Ascending aorta (tissue), 2 donors: ENCODE data around the gene KRT27. TPM values are rescaled to one million over a fixed set of nuclear protein-coding genes. Genes with fewer than 3 reads are reported as not detected.

Source experiments
- DNase-seq, 2 donors: peaks; one replicate each; pipeline ENCODE4 v3.0.0-alpha.2; 2019; ENCODE audit warnings: low spot score in 2 of 2
- H3K27ac ChIP-seq, 2 donors: fragments of 200-600 bp; sonication (generic); one replicate each; pipeline ENCODE4 v1.5.1; 2016 to 2017; ENCODE audit warnings: mild to moderate bottlenecking in 1 of 2
- H3K27me3 ChIP-seq: fragments of 200-600 bp; sonication (generic); one replicate; pipeline ENCODE4 v1.5.1; 2017
- H3K36me3 ChIP-seq, 2 donors: fragments of 200-600 bp; sonication (generic); one replicate each; pipeline ENCODE4 v1.5.1; 2016
- H3K4me1 ChIP-seq, 2 donors: fragments of 200-600 bp; sonication (generic); one replicate each; pipeline ENCODE4 v1.5.1; 2016 to 2017; ENCODE audit warnings: mild to moderate bottlenecking in 1 of 2
- H3K4me3 ChIP-seq, 2 donors: fragments of 200-600 bp; sonication (generic); one replicate each; pipeline ENCODE4 v1.5.1; 2016 to 2017; ENCODE audit warnings: mild to moderate bottlenecking in 1 of 2
- H3K9me3 ChIP-seq, 2 donors: fragments of 200-600 bp; sonication (generic); one replicate each; pipeline ENCODE4 v1.5.1; 2016
- intact Hi-C: fragments of 100-400 bp; cut with DNase I; formaldehyde crosslinking; loops from one replicate; pipeline ENCODE4 v1.15.1; 2023
- total RNA-seq: library from RNA; depleted of rRNA; stranded (reverse); fragments of >200 nt; gene quantifications from one replicate; pipeline ENCODE4 v1.1.0, GENCODE V29; 2016
- TF ChIP-seq, protein P1 (sequence below), 3 experiments: fragments of 200-600 bp in 2 of 3; fragments of 450-650 bp in 1 of 3; sonication (generic) in 2 of 3; IDR thresholded peaks; one replicate each; pipeline ENCODE4 v1.5.1; 2016 to 2019; ENCODE audit warnings: antibody characterized with exemption in 3 of 3, mild to moderate bottlenecking in 1 of 3, moderate library complexity in 1 of 3

Gene KRT27
- total RNA-seq, 1 donor from 2014 or later = not detected

DNA sequence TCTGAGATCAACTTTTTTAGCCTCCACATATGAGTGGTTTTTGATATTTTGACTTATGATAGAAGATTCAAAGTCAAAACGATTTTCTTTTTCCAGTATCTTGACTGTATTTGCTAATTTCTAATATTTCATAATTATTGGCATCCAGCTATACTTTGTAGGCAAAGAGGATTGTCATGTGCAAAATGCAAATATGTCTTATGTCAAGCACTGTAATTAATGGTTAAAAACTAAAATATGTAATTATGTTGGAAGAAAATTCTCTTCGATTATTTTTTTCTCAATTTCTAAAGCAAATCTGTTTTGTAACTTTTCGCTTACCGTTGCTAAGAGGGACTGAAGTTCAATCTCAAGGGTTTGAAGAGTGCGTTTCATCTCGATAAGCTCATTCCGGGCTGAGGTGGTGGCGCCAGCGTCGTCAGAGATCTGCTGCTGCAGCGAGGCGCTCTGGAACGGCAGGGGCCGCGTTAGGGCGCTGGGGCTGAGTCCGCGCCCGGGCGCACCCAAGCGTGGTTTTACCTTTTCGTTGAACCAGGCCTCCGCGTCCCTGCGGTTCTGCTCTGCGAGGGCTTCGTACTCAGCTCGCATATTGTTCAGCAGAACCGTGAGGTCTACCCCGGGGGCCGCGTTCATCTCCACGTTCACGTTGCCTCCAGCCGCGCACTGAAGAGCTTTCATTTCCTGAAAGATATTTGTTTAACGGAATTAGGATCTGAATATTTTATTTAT lies 3.0 kb downstream of the KRT27 start:
- no peak for DNase-seq
- H3K9me3 ChIP-seq = no peaks in the 10 kb centered on the region
- intact Hi-C loops = no loop called here
- no peaks in the 10 kb centered on the region for H3K36me3 ChIP-seq
- no peak overlapping the region for H3K27ac ChIP-seq
- no peak overlapping the region for H3K4me3 ChIP-seq
- TF ChIP-seq, protein P1, sequence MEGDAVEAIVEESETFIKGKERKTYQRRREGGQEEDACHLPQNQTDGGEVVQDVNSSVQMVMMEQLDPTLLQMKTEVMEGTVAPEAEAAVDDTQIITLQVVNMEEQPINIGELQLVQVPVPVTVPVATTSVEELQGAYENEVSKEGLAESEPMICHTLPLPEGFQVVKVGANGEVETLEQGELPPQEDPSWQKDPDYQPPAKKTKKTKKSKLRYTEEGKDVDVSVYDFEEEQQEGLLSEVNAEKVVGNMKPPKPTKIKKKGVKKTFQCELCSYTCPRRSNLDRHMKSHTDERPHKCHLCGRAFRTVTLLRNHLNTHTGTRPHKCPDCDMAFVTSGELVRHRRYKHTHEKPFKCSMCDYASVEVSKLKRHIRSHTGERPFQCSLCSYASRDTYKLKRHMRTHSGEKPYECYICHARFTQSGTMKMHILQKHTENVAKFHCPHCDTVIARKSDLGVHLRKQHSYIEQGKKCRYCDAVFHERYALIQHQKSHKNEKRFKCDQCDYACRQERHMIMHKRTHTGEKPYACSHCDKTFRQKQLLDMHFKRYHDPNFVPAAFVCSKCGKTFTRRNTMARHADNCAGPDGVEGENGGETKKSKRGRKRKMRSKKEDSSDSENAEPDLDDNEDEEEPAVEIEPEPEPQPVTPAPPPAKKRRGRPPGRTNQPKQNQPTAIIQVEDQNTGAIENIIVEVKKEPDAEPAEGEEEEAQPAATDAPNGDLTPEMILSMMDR (IDR thresholded peaks at IDR 0.05) = no peak
- H3K4me1 ChIP-seq = no peaks in the 10 kb centered on the region
- no peaks in the 10 kb centered on the region for H3K27me3 ChIP-seq

DNA sequence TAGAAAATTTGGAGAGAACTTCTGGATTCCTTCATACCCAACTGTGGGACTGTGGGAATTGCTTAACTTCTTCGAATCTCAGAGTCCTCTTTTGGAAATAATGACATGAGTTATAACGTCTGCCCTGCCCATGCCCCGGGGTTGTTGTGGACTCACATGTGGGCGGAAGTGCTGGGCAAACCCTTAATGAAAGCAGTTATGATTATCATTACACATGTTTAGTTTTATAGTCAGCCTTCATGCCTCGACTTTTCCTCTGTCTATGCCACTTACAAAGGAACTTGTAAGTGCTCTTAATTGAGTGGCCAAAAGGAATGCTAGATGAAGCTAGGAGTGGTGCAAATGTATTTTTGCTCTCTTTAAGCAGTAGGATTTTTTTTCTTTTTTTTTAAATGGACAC lies 3.9 kb downstream of the KRT27 start:
- TF ChIP-seq, protein P1 (IDR thresholded peaks at IDR 0.05) = no peak
- Histone ChIP-seq H3K4me1 (no peaks in the 10 kb centered on the region), H3K27ac (no peak overlapping the region), H3K9me3 (no peaks in the 10 kb centered on the region), H3K27me3 (no peaks in the 10 kb centered on the region), H3K36me3 (no peaks in the 10 kb centered on the region), H3K4me3 (no peak overlapping the region)
- DNase-seq = no peak
- intact Hi-C loops = no loop called here

DNA sequence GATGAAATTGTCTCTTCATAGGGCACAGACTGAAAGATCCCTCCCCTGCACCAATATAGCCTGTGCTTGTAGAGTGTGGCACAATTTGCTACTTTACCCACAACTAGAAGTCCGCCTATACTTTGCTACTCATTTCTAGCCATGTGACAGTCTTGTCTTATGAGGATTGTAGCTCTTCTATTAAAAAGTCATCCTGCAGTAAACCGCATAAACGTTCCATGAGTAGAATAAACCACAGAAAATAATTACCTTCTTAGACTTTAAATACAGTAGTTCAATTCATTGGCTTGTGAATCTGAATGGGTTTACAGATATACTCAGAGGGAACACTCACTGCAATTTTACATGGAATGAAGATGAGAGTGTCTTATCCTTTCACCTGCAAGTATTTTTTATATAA lies 4.4 kb downstream of the KRT27 start:
- Histone ChIP-seq H3K9me3 (no peaks in the 10 kb centered on the region), H3K4me3 (no peak overlapping the region), H3K27me3 (no peaks in the 10 kb centered on the region), H3K36me3 (no peaks in the 10 kb centered on the region), H3K4me1 (no peaks in the 10 kb centered on the region), H3K27ac (no peak overlapping the region)
- intact Hi-C loops = no loop called here
- no peak for DNase-seq
- TF ChIP-seq, protein P1 (IDR thresholded peaks at IDR 0.05) = no peak

DNA sequence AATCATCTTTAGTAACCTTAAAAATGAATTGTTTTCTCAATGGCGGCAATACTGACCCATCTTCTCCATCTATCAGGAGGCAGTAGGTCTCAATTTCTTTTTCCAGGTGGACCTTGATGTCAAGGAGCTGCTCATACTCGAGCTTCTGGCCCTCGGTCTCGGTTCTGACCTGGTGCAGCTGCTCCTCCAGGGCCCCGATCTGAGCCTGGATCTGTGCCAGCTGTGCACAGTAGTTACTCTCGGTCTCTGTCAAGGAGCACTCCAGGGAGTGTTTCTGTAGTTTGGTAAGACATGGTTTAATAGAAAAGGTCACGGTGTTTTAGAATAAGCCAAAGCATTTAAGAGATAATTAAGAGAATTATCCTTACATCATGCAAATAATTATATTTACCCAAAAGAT lies 4.9 kb downstream of the KRT27 start:
- Histone ChIP-seq H3K4me1 (no peaks in the 10 kb centered on the region), H3K36me3 (no peaks in the 10 kb centered on the region), H3K9me3 (no peaks in the 10 kb centered on the region), H3K27ac (no peak overlapping the region), H3K27me3 (no peaks in the 10 kb centered on the region), H3K4me3 (no peak overlapping the region)
- TF ChIP-seq, protein P1 (IDR thresholded peaks at IDR 0.05) = no peak
- DNase-seq = no peak
- intact Hi-C loops = no loop called here

DNA sequence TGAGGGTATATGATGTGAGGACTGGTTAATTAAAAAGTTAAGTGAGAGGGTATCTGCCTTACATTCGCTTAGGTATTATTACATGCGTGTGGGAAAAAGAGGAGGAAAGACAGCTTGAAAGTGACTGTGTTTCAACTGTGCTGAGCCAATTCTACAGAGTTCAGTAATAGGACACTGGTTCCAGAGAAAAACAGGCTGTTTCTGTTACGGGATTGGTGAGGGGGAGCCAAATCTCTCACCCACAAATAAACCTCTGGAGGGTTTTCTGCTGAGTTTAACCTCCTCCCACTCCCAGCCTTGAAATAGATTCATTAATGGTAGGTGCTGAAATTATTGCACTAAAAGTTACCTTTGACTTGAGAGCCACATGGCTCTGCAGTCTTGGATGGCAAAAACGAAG lies 6.4 kb downstream of the KRT27 start:
- Histone ChIP-seq H3K36me3 (no peaks in the 10 kb centered on the region), H3K9me3 (no peaks in the 10 kb centered on the region), H3K27me3 (no peaks in the 10 kb centered on the region), H3K27ac (no peak overlapping the region), H3K4me1 (no peaks in the 10 kb centered on the region), H3K4me3 (no peak overlapping the region)
- intact Hi-C loops = no loop called here
- no peak for DNase-seq
- TF ChIP-seq, protein P1 (IDR thresholded peaks at IDR 0.05) = no peak

DNA sequence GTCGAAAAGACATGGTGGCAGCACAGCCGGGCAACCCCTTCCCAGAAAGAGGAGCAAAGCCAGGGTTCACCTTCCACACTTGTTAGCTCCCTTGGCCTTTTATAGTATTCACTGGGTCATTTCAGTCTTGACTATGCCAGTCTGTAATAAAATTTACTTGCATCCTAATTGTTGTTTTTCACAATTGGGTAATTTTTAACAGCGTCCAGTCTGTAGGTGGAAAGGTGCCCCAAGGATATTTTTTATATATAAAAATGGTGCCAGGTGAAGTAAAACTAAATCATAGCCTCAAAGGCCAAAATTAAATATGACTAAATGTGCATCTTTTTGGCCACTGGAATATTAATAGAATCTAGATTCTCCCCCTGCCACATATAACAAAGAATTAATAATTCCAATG lies 10.2 kb downstream of the KRT27 start, which contains the start of gene KRT26:
Gene KRT26, minus strand, starts transcription at position 101 of the 400 bp plus-strand sequence. Its CDS starts 88 bp downstream, at position 13.
- Histone ChIP-seq H3K36me3 (no peaks in the 10 kb centered on the region), H3K27ac (no peak within 1 kb of the TSS), H3K4me1 (no peaks in the 10 kb centered on the region), H3K27me3 (no peaks in the 10 kb centered on the region), H3K4me3 (no peak within 1 kb of the TSS), H3K9me3 (no peaks in the 10 kb centered on the region)
- DNase-seq = no peak
- TF ChIP-seq, protein P1 (IDR thresholded peaks at IDR 0.05) = no peak
- intact Hi-C loops = no loop called here
